DND-41 (cell line): ENCODE results near the gene IRF3.

Experiments
- ATAC-seq: fragments of 200-7000 bp; cut with Tn5 transposase; 3 replicates; pipeline ENCODE4 v1.9.1; 2021; ENCODE audit warnings: low read depth; ENCODE audit not compliant: insufficient read depth
- DNase-seq: peaks from one replicate; pipeline ENCODE4 v3.0.0-alpha.2; 2020
- H2AFZ ChIP-seq: 2 replicates; pipeline ENCODE4 v1.6.0; 2012; ENCODE audit warnings: low read depth, low read length
- H3K27ac ChIP-seq: 2 replicates; pipeline ENCODE4 v1.5.1; 2012; ENCODE audit warnings: low read length, inconsistent platforms
- H3K27me3 ChIP-seq: fragments of 200-600 bp; sonication (generic); 2 replicates; pipeline ENCODE4 v1.6.0; 2012; ENCODE audit warnings: low read length, mild to moderate bottlenecking, inconsistent platforms; ENCODE audit not compliant: insufficient read depth, poor library complexity
- H3K36me3 ChIP-seq: 2 replicates; pipeline ENCODE4 v1.5.1; 2012; ENCODE audit warnings: low read length, inconsistent platforms; ENCODE audit not compliant: insufficient read depth
- H3K4me1 ChIP-seq: 2 replicates; pipeline ENCODE4 v1.5.1; 2012; ENCODE audit warnings: mild to moderate bottlenecking, low read length; ENCODE audit not compliant: insufficient read depth
- H3K4me2 ChIP-seq: 2 replicates; pipeline ENCODE4 v1.6.0; 2012; ENCODE audit warnings: mild to moderate bottlenecking, moderate library complexity, low read length, inconsistent platforms; ENCODE audit not compliant: insufficient read depth
- H3K4me3 ChIP-seq, 2 experiments: fragments of 200-600 bp in 1 of 2; shearing (Covaris generic) in 1 of 2; 2 replicates each; pipeline ENCODE4 v1.5.1; 2012 to 2016; ENCODE audit warnings: inconsistent platforms in 2 of 2, low read length in 2 of 2, mild to moderate bottlenecking in 2 of 2, low read depth in 1 of 2, moderate library complexity in 1 of 2
- H3K79me2 ChIP-seq: 2 replicates; pipeline ENCODE4 v1.6.0; 2012; ENCODE audit warnings: low read length, inconsistent platforms; ENCODE audit not compliant: insufficient read depth
- H3K9ac ChIP-seq: 2 replicates; pipeline ENCODE4 v1.6.0; 2012; ENCODE audit warnings: low read depth, mild to moderate bottlenecking, inconsistent platforms, low read length, moderate library complexity
- H3K9me3 ChIP-seq: 2 replicates; pipeline ENCODE4 v1.5.1; 2012; ENCODE audit warnings: low read length, moderate library complexity, mild to moderate bottlenecking, inconsistent platforms; ENCODE audit not compliant: insufficient read depth, severe bottlenecking
- H4K20me1 ChIP-seq: 2 replicates; pipeline ENCODE4 v1.6.0; 2012; ENCODE audit warnings: low read length; ENCODE audit not compliant: insufficient read depth
- EZH2 ChIP-seq: IDR thresholded peaks from 3 replicates; pipeline ENCODE4 v1.6.1; 2012; ENCODE audit warnings: borderline replicate concordance, low read depth, mild to moderate bottlenecking, moderate library complexity, low read length, inconsistent platforms; ENCODE audit not compliant: severe bottlenecking
- TF ChIP-seq, protein P1 (sequence below): IDR thresholded peaks from 2 replicates; pipeline ENCODE4 v1.5.1; 2012; ENCODE audit warnings: borderline replicate concordance, low read length, moderate library complexity, mild to moderate bottlenecking; ENCODE audit not compliant: poor library complexity, severe bottlenecking; ENCODE audit errors: extremely low read depth

The IRF3 gene

GRCh38 chr19:49710372-49710951, 44.8 kb upstream of the IRF3 start:
- ATAC-seq (no peak), DNase-seq (no peak)
- Histone ChIP-seq H3K9me3 (no peaks in the 10 kb centered on the region), H3K79me2 (no peaks in the 10 kb centered on the region), H4K20me1 (no peaks in the 10 kb centered on the region), H3K36me3 (no peaks in the 10 kb centered on the region), H3K4me1 (no peaks in the 10 kb centered on the region), H3K9ac (no peak overlapping the region), H3K4me3 (no peak overlapping the region), H3K4me2 (no peak overlapping the region), H2AFZ (no peak overlapping the region), H3K27ac (no peak overlapping the region), H3K27me3 (no peaks in the 10 kb centered on the region)
- TF ChIP-seq EZH2 = no peak
- TF ChIP-seq, protein P1, sequence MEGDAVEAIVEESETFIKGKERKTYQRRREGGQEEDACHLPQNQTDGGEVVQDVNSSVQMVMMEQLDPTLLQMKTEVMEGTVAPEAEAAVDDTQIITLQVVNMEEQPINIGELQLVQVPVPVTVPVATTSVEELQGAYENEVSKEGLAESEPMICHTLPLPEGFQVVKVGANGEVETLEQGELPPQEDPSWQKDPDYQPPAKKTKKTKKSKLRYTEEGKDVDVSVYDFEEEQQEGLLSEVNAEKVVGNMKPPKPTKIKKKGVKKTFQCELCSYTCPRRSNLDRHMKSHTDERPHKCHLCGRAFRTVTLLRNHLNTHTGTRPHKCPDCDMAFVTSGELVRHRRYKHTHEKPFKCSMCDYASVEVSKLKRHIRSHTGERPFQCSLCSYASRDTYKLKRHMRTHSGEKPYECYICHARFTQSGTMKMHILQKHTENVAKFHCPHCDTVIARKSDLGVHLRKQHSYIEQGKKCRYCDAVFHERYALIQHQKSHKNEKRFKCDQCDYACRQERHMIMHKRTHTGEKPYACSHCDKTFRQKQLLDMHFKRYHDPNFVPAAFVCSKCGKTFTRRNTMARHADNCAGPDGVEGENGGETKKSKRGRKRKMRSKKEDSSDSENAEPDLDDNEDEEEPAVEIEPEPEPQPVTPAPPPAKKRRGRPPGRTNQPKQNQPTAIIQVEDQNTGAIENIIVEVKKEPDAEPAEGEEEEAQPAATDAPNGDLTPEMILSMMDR = no peak

GRCh38 chr19:49705919-49706318, 40.3 kb upstream of the IRF3 start:
- DNase-seq (no peak), ATAC-seq (no peak)
- H3K4me1 ChIP-seq = no peaks in the 10 kb centered on the region
- H4K20me1 ChIP-seq = no peaks in the 10 kb centered on the region
- H3K4me3 ChIP-seq = no peak overlapping the region
- H3K9me3 ChIP-seq = no peaks in the 10 kb centered on the region
- TF ChIP-seq EZH2 = no peak
- TF ChIP-seq, protein P1 = no peak
- H3K9ac ChIP-seq = no peak overlapping the region
- H3K27me3 ChIP-seq = no peaks in the 10 kb centered on the region
- no peak overlapping the region for H3K4me2 ChIP-seq
- H3K79me2 ChIP-seq = no peaks in the 10 kb centered on the region
- no peaks in the 10 kb centered on the region for H3K36me3 ChIP-seq
- H3K27ac ChIP-seq = no peak overlapping the region
- no peak overlapping the region for H2AFZ ChIP-seq

DNA sequence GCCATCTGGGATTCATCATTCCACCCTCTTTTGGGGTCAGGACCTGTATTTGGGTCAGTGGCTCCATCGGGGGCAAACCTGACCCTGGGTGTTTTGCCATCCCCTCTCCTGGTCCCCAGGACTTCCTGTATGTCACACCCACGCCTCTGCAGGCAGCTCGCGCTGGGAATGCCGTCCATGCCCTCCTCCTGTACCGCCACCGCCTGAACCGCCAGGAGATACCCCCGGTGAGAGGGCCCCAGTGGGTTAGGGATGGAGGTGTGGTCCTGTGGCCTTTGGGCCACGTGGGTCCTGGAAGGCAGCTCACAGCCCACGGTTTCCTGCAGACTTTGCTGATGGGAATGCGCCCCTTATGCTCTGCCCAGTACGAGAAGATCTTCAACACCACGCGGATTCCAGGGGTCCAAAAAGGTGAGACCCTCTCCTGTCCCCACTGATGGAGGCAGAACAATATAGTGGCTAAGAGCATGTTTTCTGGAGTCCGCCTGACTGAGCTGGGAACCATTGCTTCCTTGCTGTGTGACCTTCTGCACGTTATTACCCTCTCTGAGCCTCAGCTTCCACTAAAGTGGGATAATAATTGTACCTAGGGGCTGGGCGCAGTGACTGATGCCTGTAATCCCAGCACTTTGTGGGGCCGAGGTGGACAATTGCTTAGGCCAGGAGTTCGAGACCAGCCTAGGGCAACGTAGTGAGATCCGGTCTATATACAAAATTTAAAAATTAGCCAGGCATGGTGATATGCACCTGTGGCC, 39.4 kb upstream of the IRF3 start:
- no peaks in the 10 kb centered on the region for H3K79me2 ChIP-seq
- DNase-seq (no peak), ATAC-seq (no peak)
- H3K4me3 ChIP-seq = no peak overlapping the region
- no peaks in the 10 kb centered on the region for H3K27me3 ChIP-seq
- H3K4me2 ChIP-seq = no peak overlapping the region
- no peak for TF ChIP-seq EZH2
- TF ChIP-seq, protein P1 = no peak
- H4K20me1 ChIP-seq = no peaks in the 10 kb centered on the region
- H3K36me3 ChIP-seq = no peaks in the 10 kb centered on the region
- no peaks in the 10 kb centered on the region for H3K4me1 ChIP-seq
- H2AFZ ChIP-seq = no peak overlapping the region
- no peak overlapping the region for H3K9ac ChIP-seq
- H3K27ac ChIP-seq = no peak overlapping the region
- no peaks in the 10 kb centered on the region for H3K9me3 ChIP-seq
